PFSK-1 (cell line): ENCODE results near the gene TRAP1.

ENCODE experiments used
- FOXP2 ChIP-seq: optimal IDR thresholded peaks from 2 replicates; pipeline ENCODE3; 2011; ENCODE audit warnings: borderline replicate concordance, control low read depth, inconsistent platforms; ENCODE audit not compliant: insufficient read depth; ENCODE audit errors: extremely low read length, extremely low read depth
- POLR2AphosphoS5 ChIP-seq: IDR thresholded peaks from 2 replicates; pipeline ENCODE4 v1.6.1; 2012; ENCODE audit warnings: low read depth, mild to moderate bottlenecking, control low read depth, low read length, moderate library complexity
- REST ChIP-seq, 2 experiments: IDR thresholded peaks; 2 replicates each; pipeline versions ENCODE4 v1.6.1 to v1.8.0; 2011 to 2012; ENCODE audit warnings: low read depth in 2 of 2, low read length in 2 of 2, control low read depth in 1 of 2, inconsistent platforms in 1 of 2, mild to moderate bottlenecking in 1 of 2, moderate library complexity in 1 of 2; ENCODE audit not compliant: insufficient read depth in 1 of 2
- SIN3A ChIP-seq: IDR thresholded peaks from 2 replicates; pipeline ENCODE4 v1.6.1; 2012; ENCODE audit warnings: mild to moderate bottlenecking, low read length, moderate library complexity, borderline replicate concordance; ENCODE audit not compliant: insufficient read depth
- TAF1 ChIP-seq: IDR thresholded peaks from 2 replicates; pipeline ENCODE4 v1.6.1; 2012; ENCODE audit warnings: low read length, control low read depth, borderline replicate concordance; ENCODE audit not compliant: insufficient read depth

GRCh38 chr16:3754081-3754703 is 36.9 kb upstream of the TRAP1 start:
- no peak for TF ChIP-seq REST (IDR thresholded peaks at IDR 0.05; ENCODE audit: insufficient read depth in 1 of 2, low read depth in 2 of 2, low read length in 2 of 2)
- no peak for TF ChIP-seq POLR2AphosphoS5
- no peak for TF ChIP-seq TAF1
- TF ChIP-seq SIN3A, result no peak
- TF ChIP-seq FOXP2, result no peak
